ENCODE data around the gene CUZD1.
A peak's percentile ranks its signal among the peaks of the same experiment; 100 is the strongest.
"Not testable (repeated sequence)": the region's sequence is repeated elsewhere in the genome, so short reads cannot be mapped to it uniquely, and the experiment has no call there.

The CUZD1 gene

GRCh38 chr10:122845783-122846332 lies at the start of gene CUZD1:
CUZD1 (minus strand) TSS chr10:122845857; CDS start chr10:122845843, 14 bp downstream.
- DNase-seq (ENCODE audit: low read depth in 4 of 4, low spot score in 1 of 4) = no peak

- no peak for DNase-seq (ENCODE audit: low read depth in 4 of 4, low spot score in 1 of 4)
Observed at GRCh38 chr10:122894261-122894944, 48.7 kb upstream of the CUZD1 start.

GRCh38 chr10:122884166-122884565 lies 38.5 kb upstream of the CUZD1 start:
- no peak for DNase-seq (ENCODE audit: low read depth in 4 of 4, low spot score in 1 of 4)

- DNase-seq (ENCODE audit: low read depth in 4 of 4, low spot score in 1 of 4) = no peak
Observed at GRCh38 chr10:122882766-122883165, 37.1 kb upstream of the CUZD1 start.

GRCh38 chr10:122879339-122880273 lies 33.9 kb upstream of the CUZD1 start, which contains the start of gene FAM24B:
FAM24B (minus strand) TSS chr10:122879581; CDS start chr10:122850515, 29,066 bp downstream.
- DNase-seq (ENCODE audit: low read depth in 4 of 4, low spot score in 1 of 4) = peak; percentile 81 to 93 (median 87)

- DNase-seq (ENCODE audit: low read depth in 4 of 4, low spot score in 1 of 4) = peak in 2 of 4 experiments; percentile 1 to 3
Observed at GRCh38 chr10:122878799-122879338, 33.2 kb upstream of the CUZD1 start.

GRCh38 chr10:122877264-122877663 lies 31.6 kb upstream of the CUZD1 start:
- no peak for DNase-seq (ENCODE audit: low read depth in 4 of 4, low spot score in 1 of 4)

GRCh38 chr10:122876467-122876855 lies 30.8 kb upstream of the CUZD1 start:
- no peak for DNase-seq (ENCODE audit: low read depth in 4 of 4, low spot score in 1 of 4)

GRCh38 chr10:122875843-122876466 lies 30.3 kb upstream of the CUZD1 start:
- no peak for DNase-seq (ENCODE audit: low read depth in 4 of 4, low spot score in 1 of 4)

- DNase-seq (ENCODE audit: low read depth in 4 of 4, low spot score in 1 of 4) = not testable (repeated sequence)
Observed at GRCh38 chr10:122871947-122872346, 26.3 kb upstream of the CUZD1 start.

GRCh38 chr10:122868768-122869167 lies 23.1 kb upstream of the CUZD1 start:
- not testable (repeated sequence) for DNase-seq (ENCODE audit: low read depth in 4 of 4, low spot score in 1 of 4)

GRCh38 chr10:122866757-122867482 lies 21.3 kb upstream of the CUZD1 start:
- not testable (repeated sequence) for DNase-seq (ENCODE audit: low read depth in 4 of 4, low spot score in 1 of 4)

GRCh38 chr10:122864901-122865300 lies 19.2 kb upstream of the CUZD1 start:
- no peak for DNase-seq (ENCODE audit: low read depth in 4 of 4, low spot score in 1 of 4)

GRCh38 chr10:122864194-122864592 lies 18.5 kb upstream of the CUZD1 start:
- DNase-seq (ENCODE audit: low read depth in 4 of 4, low spot score in 1 of 4) = no peak

- DNase-seq (ENCODE audit: low read depth in 4 of 4, low spot score in 1 of 4) = no peak
Observed at GRCh38 chr10:122863216-122864193, 17.8 kb upstream of the CUZD1 start.

GRCh38 chr10:122861711-122862161 lies 16.1 kb upstream of the CUZD1 start:
- DNase-seq (ENCODE audit: low read depth in 4 of 4, low spot score in 1 of 4) = no peak

GRCh38 chr10:122859527-122859926 lies 13.9 kb upstream of the CUZD1 start:
- no peak for DNase-seq (ENCODE audit: low read depth in 4 of 4, low spot score in 1 of 4)

- DNase-seq (ENCODE audit: low read depth in 4 of 4, low spot score in 1 of 4) = not testable (repeated sequence)
Observed at GRCh38 chr10:122858042-122858441, 12.4 kb upstream of the CUZD1 start.

GRCh38 chr10:122856902-122857301 lies 11.2 kb upstream of the CUZD1 start:
- no peak for DNase-seq (ENCODE audit: low read depth in 4 of 4, low spot score in 1 of 4)

Data from stimulated activated CD4-positive, alpha-beta T cell treated with anti-CD3 and anti-CD28 coated beads, Interleukin-1b, Interleukin-23, amount 100 ng/mL, for 24 hours (primary cell).